DMS153 treated with DMSO at 0.1 percent for 48 hours (cell line): ENCODE data around the gene TFCP2L1.

Experiments
- DNase-seq: peaks from one replicate; lab custom pipeline; 2025; ENCODE audit not compliant: unreplicated experiment; lab: John Stamatoyannopoulos, UW

Gene TFCP2L1

GRCh38 chr2:121179467-121179866, 105.5 kb downstream of the TFCP2L1 start:
- DNase-seq = no peak

DNA sequence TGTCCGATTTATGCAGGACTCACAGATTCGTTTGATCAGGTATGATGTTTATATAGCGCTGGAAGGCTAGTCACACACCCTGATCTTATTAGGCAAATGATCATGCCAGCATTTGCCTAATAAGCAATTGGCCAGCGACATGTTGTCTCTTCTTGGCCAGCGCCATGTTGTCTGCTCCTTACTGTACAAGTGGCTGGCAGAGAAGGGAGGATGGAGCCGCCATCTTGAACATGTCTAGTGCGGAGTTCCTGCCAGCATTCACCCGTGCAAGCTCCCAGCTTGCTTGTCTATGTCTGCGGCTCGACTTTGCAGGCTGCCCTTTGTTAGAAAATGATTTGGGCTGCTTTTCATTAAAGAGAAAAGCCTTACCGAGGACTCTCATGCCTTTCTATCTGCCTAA, 106.3 kb downstream of the TFCP2L1 start:
- DNase-seq = no peak

DNA sequence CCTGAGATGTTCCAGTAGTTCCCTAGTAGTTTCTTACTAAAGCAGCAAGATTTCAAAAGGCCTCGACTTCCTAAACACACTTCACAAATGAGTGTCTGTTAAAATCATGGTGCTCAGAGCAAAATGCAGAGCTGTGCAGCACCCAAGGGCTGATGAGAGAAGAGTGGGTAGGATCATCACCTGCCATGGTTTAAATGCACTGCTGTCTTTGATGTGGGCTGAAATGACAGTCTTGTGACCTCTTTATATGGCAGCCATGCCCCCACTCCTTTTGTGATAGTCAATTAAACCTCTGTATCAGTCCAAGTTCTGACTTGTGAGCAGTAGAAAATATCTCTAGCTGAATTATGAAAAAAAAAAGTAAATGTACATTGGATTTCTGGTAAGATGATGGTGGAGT, 107.1 kb downstream of the TFCP2L1 start:
- DNase-seq = no peak

- no peak for DNase-seq
These were observed 109.7 kb downstream of the TFCP2L1 start for GRCh38 chr2:121175326-121175725.

GRCh38 chr2:121173806-121174205, 111.2 kb downstream of the TFCP2L1 start:
- DNase-seq = no peak

- DNase-seq = no peak
These were observed 111.9 kb downstream of the TFCP2L1 start for GRCh38 chr2:121173112-121173511.

GRCh38 chr2:121172456-121172855, 112.5 kb downstream of the TFCP2L1 start:
- DNase-seq = no peak

DNA sequence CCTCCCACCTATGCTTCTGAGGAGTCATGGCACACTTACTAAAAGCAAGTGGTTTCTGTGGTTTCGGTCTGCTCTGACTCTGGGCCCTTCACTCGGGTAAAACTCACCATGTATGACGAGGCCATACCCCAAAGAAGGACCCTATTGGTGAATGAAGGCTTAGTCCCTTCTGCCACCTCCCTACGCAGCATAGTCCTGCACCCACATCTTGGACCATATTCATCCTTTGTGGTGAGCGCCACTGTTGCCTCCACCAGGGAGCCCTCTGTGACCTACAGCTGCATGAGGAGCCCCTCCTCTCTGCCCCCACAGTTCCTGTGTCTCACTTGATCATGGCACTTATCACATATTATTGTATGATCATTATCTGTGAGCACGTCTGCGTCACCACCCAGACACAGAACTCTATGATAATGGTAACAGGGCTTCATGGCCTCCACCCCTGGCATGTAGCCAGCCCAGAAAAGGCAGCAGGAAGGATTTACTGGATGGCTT, 113.3 kb downstream of the TFCP2L1 start:
- no peak for DNase-seq

GRCh38 chr2:121170577-121170976, 114.4 kb downstream of the TFCP2L1 start:
- no peak for DNase-seq

DNA sequence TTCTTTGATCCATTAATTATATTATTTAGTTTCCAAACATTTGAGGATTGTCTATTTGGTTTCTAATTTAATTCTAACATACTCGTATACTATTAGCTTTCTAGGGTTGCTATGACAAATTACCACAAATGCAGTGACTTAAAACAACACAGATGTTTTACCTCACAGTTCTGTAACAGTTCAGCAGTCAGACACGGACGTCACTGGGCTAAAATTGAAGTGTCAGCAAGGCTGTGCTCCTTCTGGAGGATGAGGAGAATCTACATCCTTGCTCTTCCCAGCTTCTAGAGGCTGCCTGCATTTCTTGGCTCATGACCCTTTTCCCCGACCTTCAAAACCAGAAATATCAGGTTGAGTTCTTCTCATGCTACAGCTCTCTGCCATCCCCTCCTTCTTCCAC, 117.6 kb downstream of the TFCP2L1 start:
- DNase-seq = no peak
